ENCODE measurements around the gene TMTC3. TPM values are rescaled to one million over a fixed set of nuclear protein-coding genes. Genes with fewer than 3 reads are reported as not detected.
A peak's percentile ranks its signal among the peaks of the same experiment; 100 is the strongest.

Gene TMTC3
- total and polyA plus RNA-seq, 4 donors: 3.0 to 28.2 (median 6.3) TPM

DNA sequence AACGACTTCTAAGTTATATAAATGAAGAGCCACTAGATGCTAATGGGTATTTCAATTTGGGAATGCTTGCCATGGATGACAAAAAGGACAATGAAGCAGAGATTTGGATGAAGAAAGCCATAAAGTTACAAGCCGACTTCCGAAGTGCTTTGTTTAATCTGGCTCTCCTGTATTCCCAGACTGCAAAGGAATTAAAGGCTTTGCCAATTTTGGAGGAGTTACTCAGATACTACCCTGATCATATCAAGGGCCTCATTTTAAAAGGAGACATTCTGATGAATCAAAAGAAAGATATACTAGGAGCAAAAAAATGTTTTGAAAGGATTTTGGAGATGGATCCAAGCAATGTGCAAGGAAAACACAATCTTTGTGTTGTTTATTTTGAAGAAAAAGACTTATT, 52.8 kb downstream of the TMTC3 start:
- no peak overlapping the region for H3K4me3 ChIP-seq (ENCODE audit: low read depth in 1 of 3, low read length in 3 of 3)
- DNase-seq (ENCODE audit: low spot score): no peak
- no peaks in the 10 kb centered on the region for H3K27me3 ChIP-seq (ENCODE audit: control insufficient read depth in 4 of 4, insufficient read depth in 4 of 4, low read length in 3 of 4)
- no peak overlapping the region for H3K9ac ChIP-seq (ENCODE audit: low read depth in 1 of 2, low read length in 2 of 2)
- peaks cover 3 to 14% (median 10%) of the 10 kb centered on the region in 4 donors for H3K36me3 ChIP-seq (ENCODE audit: control insufficient read depth in 4 of 4, insufficient read depth in 3 of 4, low read depth in 1 of 4, low read length in 3 of 4)
- peaks cover 0 to 3% (median 0%) of the 10 kb centered on the region in 4 donors for H3K4me1 ChIP-seq (ENCODE audit: control insufficient read depth in 4 of 4, insufficient read depth in 4 of 4, low read length in 3 of 4)
- no peak overlapping the region for H3K27ac ChIP-seq (ENCODE audit: low read depth in 1 of 2, low read length in 2 of 2)
- no peaks in the 10 kb centered on the region for H3K9me3 ChIP-seq (ENCODE audit: control insufficient read depth in 4 of 4, low read length in 3 of 4)
- WGBS: 94% methylated on average over 3 of the region's 3 CpGs
- TF ChIP-seq SP1 (IDR thresholded peaks at IDR 0.05) (no peak), YY1 (IDR thresholded peaks at IDR 0.05) (no peak), GABPA (IDR thresholded peaks at IDR 0.05 in 1 of 2, conservative IDR thresholded peaks at IDR 0.05 in 1 of 2) (no peak)

DNA sequence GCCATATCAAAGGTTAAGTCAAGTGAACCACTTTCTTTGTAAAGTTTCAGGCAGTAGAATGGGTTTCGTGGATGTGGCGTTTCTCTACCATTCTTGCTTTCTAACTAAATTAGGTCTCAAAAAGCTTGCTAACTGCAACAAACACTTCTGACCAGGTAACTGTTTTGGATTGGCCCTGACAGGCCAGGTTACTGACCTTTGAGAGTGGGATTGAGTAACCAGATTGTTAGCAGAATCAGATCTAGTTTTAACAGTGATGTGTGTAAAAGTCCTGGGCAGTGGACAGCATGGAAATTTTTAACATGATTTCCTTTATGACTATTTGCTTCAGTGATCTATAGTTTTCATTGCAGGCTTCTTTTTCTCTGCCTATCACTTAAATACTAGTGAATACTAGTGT, 57.9 kb downstream of the TMTC3 start:
- Histone ChIP-seq H3K36me3 (ENCODE audit: control insufficient read depth in 4 of 4, insufficient read depth in 3 of 4, low read depth in 1 of 4, low read length in 3 of 4) (peaks cover 0 to 8% (median 5%) of the 10 kb centered on the region in 4 donors), H3K9me3 (ENCODE audit: control insufficient read depth in 4 of 4, low read length in 3 of 4) (no peaks in the 10 kb centered on the region), H3K4me1 (ENCODE audit: control insufficient read depth in 4 of 4, insufficient read depth in 4 of 4, low read length in 3 of 4) (peaks cover 0 to 10% (median 1%) of the 10 kb centered on the region in 4 donors), H3K9ac (ENCODE audit: low read depth in 1 of 2, low read length in 2 of 2) (no peak overlapping the region), H3K4me3 (ENCODE audit: low read depth in 1 of 3, low read length in 3 of 3) (no peak overlapping the region), H3K27ac (ENCODE audit: low read depth in 1 of 2, low read length in 2 of 2) (no peak overlapping the region), H3K27me3 (ENCODE audit: control insufficient read depth in 4 of 4, insufficient read depth in 4 of 4, low read length in 3 of 4) (no peaks in the 10 kb centered on the region)
- DNase-seq (ENCODE audit: low spot score): no peak
- TF ChIP-seq GABPA (IDR thresholded peaks at IDR 0.05 in 1 of 2, conservative IDR thresholded peaks at IDR 0.05 in 1 of 2) (no peak), SP1 (IDR thresholded peaks at IDR 0.05) (no peak), NR2F2 (IDR thresholded peaks at IDR 0.05) (no peak), FOXA1 (IDR thresholded peaks at IDR 0.05) (no peak), RAD21 (IDR thresholded peaks at IDR 0.05) (peak; percentile 26 to 39), RXRA (IDR thresholded peaks at IDR 0.05) (peak; percentile 77 to 82), YY1 (IDR thresholded peaks at IDR 0.05) (no peak), HNF4A (conservative IDR thresholded peaks at IDR 0.05) (peak; percentile 17 to 28)
- TF ChIP-seq, protein P1, sequence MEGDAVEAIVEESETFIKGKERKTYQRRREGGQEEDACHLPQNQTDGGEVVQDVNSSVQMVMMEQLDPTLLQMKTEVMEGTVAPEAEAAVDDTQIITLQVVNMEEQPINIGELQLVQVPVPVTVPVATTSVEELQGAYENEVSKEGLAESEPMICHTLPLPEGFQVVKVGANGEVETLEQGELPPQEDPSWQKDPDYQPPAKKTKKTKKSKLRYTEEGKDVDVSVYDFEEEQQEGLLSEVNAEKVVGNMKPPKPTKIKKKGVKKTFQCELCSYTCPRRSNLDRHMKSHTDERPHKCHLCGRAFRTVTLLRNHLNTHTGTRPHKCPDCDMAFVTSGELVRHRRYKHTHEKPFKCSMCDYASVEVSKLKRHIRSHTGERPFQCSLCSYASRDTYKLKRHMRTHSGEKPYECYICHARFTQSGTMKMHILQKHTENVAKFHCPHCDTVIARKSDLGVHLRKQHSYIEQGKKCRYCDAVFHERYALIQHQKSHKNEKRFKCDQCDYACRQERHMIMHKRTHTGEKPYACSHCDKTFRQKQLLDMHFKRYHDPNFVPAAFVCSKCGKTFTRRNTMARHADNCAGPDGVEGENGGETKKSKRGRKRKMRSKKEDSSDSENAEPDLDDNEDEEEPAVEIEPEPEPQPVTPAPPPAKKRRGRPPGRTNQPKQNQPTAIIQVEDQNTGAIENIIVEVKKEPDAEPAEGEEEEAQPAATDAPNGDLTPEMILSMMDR (IDR thresholded peaks at IDR 0.05; ENCODE audit: low read depth, low read length, missing input control): no peak
- TF ChIP-seq, protein P2, sequence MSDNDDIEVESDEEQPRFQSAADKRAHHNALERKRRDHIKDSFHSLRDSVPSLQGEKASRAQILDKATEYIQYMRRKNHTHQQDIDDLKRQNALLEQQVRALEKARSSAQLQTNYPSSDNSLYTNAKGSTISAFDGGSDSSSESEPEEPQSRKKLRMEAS (IDR thresholded peaks at IDR 0.05): no peak
- TF ChIP-seq, protein P3, sequence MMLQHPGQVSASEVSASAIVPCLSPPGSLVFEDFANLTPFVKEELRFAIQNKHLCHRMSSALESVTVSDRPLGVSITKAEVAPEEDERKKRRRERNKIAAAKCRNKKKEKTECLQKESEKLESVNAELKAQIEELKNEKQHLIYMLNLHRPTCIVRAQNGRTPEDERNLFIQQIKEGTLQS (IDR thresholded peaks at IDR 0.05): no peak
- TF ChIP-seq, protein P4, sequence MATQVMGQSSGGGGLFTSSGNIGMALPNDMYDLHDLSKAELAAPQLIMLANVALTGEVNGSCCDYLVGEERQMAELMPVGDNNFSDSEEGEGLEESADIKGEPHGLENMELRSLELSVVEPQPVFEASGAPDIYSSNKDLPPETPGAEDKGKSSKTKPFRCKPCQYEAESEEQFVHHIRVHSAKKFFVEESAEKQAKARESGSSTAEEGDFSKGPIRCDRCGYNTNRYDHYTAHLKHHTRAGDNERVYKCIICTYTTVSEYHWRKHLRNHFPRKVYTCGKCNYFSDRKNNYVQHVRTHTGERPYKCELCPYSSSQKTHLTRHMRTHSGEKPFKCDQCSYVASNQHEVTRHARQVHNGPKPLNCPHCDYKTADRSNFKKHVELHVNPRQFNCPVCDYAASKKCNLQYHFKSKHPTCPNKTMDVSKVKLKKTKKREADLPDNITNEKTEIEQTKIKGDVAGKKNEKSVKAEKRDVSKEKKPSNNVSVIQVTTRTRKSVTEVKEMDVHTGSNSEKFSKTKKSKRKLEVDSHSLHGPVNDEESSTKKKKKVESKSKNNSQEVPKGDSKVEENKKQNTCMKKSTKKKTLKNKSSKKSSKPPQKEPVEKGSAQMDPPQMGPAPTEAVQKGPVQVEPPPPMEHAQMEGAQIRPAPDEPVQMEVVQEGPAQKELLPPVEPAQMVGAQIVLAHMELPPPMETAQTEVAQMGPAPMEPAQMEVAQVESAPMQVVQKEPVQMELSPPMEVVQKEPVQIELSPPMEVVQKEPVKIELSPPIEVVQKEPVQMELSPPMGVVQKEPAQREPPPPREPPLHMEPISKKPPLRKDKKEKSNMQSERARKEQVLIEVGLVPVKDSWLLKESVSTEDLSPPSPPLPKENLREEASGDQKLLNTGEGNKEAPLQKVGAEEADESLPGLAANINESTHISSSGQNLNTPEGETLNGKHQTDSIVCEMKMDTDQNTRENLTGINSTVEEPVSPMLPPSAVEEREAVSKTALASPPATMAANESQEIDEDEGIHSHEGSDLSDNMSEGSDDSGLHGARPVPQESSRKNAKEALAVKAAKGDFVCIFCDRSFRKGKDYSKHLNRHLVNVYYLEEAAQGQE (IDR thresholded peaks at IDR 0.05): no peak
- 61% methylated on average over 2 of the region's 2 CpGs for whole genome bisulfite sequencing

DNA sequence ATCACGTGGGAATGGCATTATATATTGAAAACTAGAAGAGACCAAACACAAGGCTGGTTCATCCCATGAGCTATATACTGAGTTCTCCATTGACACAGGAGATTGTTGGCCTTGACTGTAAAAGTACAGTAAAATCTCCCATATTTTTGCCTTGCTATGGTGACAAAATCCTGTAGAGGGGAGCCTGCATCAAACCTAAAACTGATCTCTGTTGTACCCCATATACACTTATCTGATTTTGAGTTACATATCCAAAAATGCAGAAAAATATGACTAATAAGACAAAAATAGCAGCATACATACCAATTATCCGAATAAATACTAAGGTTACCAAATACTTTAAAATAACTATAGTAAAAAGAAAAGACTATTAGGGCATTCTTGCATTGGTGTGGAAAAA, 60.4 kb downstream of the TMTC3 start:
- no peak for TF ChIP-seq HNF4A (conservative IDR thresholded peaks at IDR 0.05)
- Histone ChIP-seq H3K9ac (ENCODE audit: low read depth in 1 of 2, low read length in 2 of 2) (no peak overlapping the region), H3K27me3 (ENCODE audit: control insufficient read depth in 4 of 4, insufficient read depth in 4 of 4, low read length in 3 of 4) (no peaks in the 10 kb centered on the region), H3K4me1 (ENCODE audit: control insufficient read depth in 4 of 4, insufficient read depth in 4 of 4, low read length in 3 of 4) (peaks cover 0 to 10% (median 1%) of the 10 kb centered on the region in 4 donors), H3K27ac (ENCODE audit: low read depth in 1 of 2, low read length in 2 of 2) (no peak overlapping the region), H3K4me3 (ENCODE audit: low read depth in 1 of 3, low read length in 3 of 3) (no peak overlapping the region), H3K9me3 (ENCODE audit: control insufficient read depth in 4 of 4, low read length in 3 of 4) (no peaks in the 10 kb centered on the region), H3K36me3 (ENCODE audit: control insufficient read depth in 4 of 4, insufficient read depth in 3 of 4, low read depth in 1 of 4, low read length in 3 of 4) (peaks cover 0 to 2% (median 0%) of the 10 kb centered on the region in 4 donors)
- WGBS: 86% methylated on average over 2 of the region's 2 CpGs
- no peak for DNase-seq (ENCODE audit: low spot score)

Data from liver (tissue), 9 donors.